Stomach (tissue), 9 donors: Measurements from ENCODE around the gene PCNP. TPM values are rescaled to one million over a fixed set of nuclear protein-coding genes. Genes with fewer than 3 reads are reported as not detected.
"Not testable (repeated sequence)": the region's sequence is repeated elsewhere in the genome, so short reads cannot be mapped to it uniquely, and the experiment has no call there.

ENCODE experiments used
- DNase-seq, 2 donors: peaks; one replicate each; pipeline versions ENCODE4 v3.0.0 to v3.0.0-alpha.2; 2013 to 2019
- H3K27ac ChIP-seq, 5 donors: fragments of 200-600 bp in 4 of 5; sonication (generic) in 4 of 5; one replicate each; pipeline ENCODE4 v1.5.1; 2013 to 2019; ENCODE audit warnings: mild to moderate bottlenecking in 1 of 5, moderate library complexity in 1 of 5
- H3K27me3 ChIP-seq, 3 donors: fragments of 200-600 bp; sonication (generic); one replicate each; pipeline ENCODE4 v1.5.1; 2017 to 2019; ENCODE audit warnings: mixed run types in 1 of 3
- H3K36me3 ChIP-seq, 4 donors: fragments of 200-600 bp; sonication (generic); 1 replicate in 3 of 4; 2 replicates in 1 of 4; pipeline ENCODE4 v1.5.1; 2016 to 2019
- H3K4me1 ChIP-seq, 4 donors: fragments of 200-600 bp; sonication (generic); one replicate each; pipeline ENCODE4 v1.5.1; 2016 to 2019
- H3K4me3 ChIP-seq, 4 donors: fragments of 200-600 bp; sonication (generic) in 3 of 4; one replicate each; pipeline ENCODE4 v1.5.1; 2016 to 2019; ENCODE audit warnings: mild to moderate bottlenecking in 1 of 4
- H3K9me3 ChIP-seq, 4 donors: fragments of 200-600 bp; sonication (generic); one replicate each; pipeline ENCODE4 v1.5.1; 2016 to 2019
- CTCF ChIP-seq, 7 experiments: fragments of 450-650 bp in 4 of 7; fragments of 200-600 bp in 3 of 7; sonication (generic) in 3 of 7; IDR thresholded peaks; one replicate each; pipeline ENCODE4 v1.5.1; 2016 to 2019; ENCODE audit warnings: antibody characterized with exemption in 7 of 7, control low read depth in 2 of 7, mild to moderate bottlenecking in 1 of 7
- EP300 ChIP-seq: sonication (generic); formaldehyde crosslinking; IDR thresholded peaks from one replicate; pipeline ENCODE4 v1.6.1; 2017; ENCODE audit warnings: antibody characterized with exemption
- POLR2A ChIP-seq, 4 donors: fragments of 450-650 bp; IDR thresholded peaks; one replicate each; pipeline ENCODE4 v1.6.1; 2016; ENCODE audit warnings: antibody characterized with exemption in 4 of 4, control low read depth in 2 of 4, mild to moderate bottlenecking in 1 of 4, moderate library complexity in 1 of 4
- POLR2AphosphoS5 ChIP-seq, 3 donors: sonication (generic); formaldehyde crosslinking; IDR thresholded peaks; one replicate each; pipeline ENCODE4 v1.6.1; 2016; ENCODE audit warnings: antibody characterized with exemption in 3 of 3
- WGBS, 5 donors: extraction: QIAGEN DNeasy Blood & Tissue Kit in 3 of 5; methylation state at CpG; one replicate each; pipeline versions ENCODE4 v1.1.5 to v1.1.7; 2013 to 2018; 5-methylcytosine and 5-hydroxymethylcytosine counted together
- intact Hi-C: fragments of 100-400 bp; cut with DNase I; formaldehyde crosslinking; loops from one replicate; pipeline ENCODE4 v1.15.1; 2023; ENCODE audit warnings: low total_unique reads
- polyA plus RNA-seq, 3 donors: library from polyadenylated mRNA; stranded (reverse); fragments of 200-250 nt; gene quantifications; one replicate each; pipeline ENCODE4 v1.2.3, GENCODE V29; 2013
- total RNA-seq, 5 donors: library from RNA; depleted of rRNA; stranded (reverse); fragments of >200 nt; gene quantifications; one replicate each; pipeline versions ENCODE4 v1.1.0 to v1.2.3, GENCODE V29; 2014 to 2016
- donor health status: healthy with polysubstance abuse.
- donor health status: Bipolar disorder and iron deficiency.
- donor health status: healthy.

PCNP gene
- total and polyA plus RNA-seq, 8 donors: 21.7 to 163 (median 87.4) TPM

- Histone ChIP-seq H3K4me1 (no peaks in the 10 kb centered on the region), H3K9me3 (no peaks in the 10 kb centered on the region), H3K36me3 (no peaks in the 10 kb centered on the region), H3K27me3 (no peaks in the 10 kb centered on the region), H3K4me3 (no peak overlapping the region), H3K27ac (no peak overlapping the region)
- WGBS, 5 donors: 58 to 97% (median 80%) methylated on average over 1 of the region's 1 CpG
- intact Hi-C loops: no loop called here
- TF ChIP-seq POLR2AphosphoS5 (IDR thresholded peaks at IDR 0.05): no peak
- DNase-seq: no peak
These were observed 29.7 kb upstream of the PCNP start for GRCh38 chr3:101544161-101544850.

DNA sequence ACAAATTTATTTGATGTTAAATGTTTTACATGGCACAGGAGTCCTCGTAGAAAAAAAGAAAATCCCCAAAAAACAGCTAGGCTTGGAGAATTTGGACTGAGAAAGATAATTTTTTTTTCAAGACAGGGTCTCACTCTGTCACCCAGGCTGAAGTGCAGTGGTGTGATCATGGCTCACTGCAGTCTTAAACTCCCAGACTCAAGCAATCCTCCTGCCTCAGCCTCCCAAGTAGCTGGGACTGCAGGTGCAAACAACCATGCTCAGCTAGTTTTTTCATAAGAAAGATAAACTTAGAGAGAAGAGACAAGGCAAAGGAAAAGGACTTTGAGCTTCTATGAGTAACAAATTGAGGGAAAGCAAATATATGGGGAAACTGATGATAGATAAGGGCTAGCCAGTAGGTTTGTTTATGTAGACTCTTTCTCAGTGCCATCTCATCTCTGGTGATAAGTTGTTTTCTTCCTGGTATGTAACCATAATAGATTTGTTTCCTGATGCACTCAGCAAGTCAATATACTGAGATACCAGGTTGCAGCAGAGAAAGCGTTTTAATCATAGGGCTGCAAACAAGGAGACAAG lies 25.4 kb upstream of the PCNP start:
- DNase-seq: no peak
- H3K9me3 ChIP-seq: no peaks in the 10 kb centered on the region
- WGBS, 5 donors: 60 to 79% (median 68%) methylated on average over 2 of the region's 2 CpGs
- no peak overlapping the region for H3K27ac ChIP-seq
- H3K27me3 ChIP-seq: no peaks in the 10 kb centered on the region
- H3K4me3 ChIP-seq: no peak overlapping the region
- no peaks in the 10 kb centered on the region for H3K4me1 ChIP-seq
- intact Hi-C loops: no loop called here
- no peaks in the 10 kb centered on the region for H3K36me3 ChIP-seq
- no peak for TF ChIP-seq EP300
- TF ChIP-seq POLR2A (IDR thresholded peaks at IDR 0.05): no peak
- TF ChIP-seq CTCF (IDR thresholded peaks at IDR 0.05): no peak
- no peak for TF ChIP-seq POLR2AphosphoS5 (IDR thresholded peaks at IDR 0.05)

DNA sequence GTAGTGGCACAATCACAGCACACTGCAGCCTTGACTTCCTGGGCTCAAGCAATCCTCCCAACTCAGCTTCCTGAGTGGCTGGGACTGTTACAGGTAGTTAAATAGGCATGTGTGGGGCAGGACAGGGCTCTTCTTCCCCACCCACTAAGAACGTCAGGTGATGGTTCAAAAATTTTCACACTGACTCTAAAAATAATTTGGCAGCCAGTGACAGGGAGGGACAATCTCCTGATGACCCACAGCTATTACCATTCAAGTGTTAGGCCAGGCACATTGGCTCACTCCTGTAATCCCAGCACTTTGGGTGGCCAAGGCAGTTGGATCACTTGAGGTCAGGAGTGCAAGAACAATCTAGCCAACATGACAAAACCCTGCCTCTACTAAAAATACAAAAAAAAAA lies 24.5 kb upstream of the PCNP start:
- Histone ChIP-seq H3K27me3 (no peaks in the 10 kb centered on the region), H3K36me3 (no peaks in the 10 kb centered on the region), H3K27ac (no peak overlapping the region), H3K9me3 (no peaks in the 10 kb centered on the region), H3K4me1 (no peaks in the 10 kb centered on the region), H3K4me3 (no peak overlapping the region)
- 38 to 77% (median 74%) methylated on average over 1 of the region's 1 CpG for WGBS, 5 donors
- TF ChIP-seq EP300 (no peak), CTCF (IDR thresholded peaks at IDR 0.05) (no peak), POLR2A (IDR thresholded peaks at IDR 0.05) (no peak), POLR2AphosphoS5 (IDR thresholded peaks at IDR 0.05) (no peak)
- DNase-seq: no peak
- intact Hi-C loops: no loop called here

DNA sequence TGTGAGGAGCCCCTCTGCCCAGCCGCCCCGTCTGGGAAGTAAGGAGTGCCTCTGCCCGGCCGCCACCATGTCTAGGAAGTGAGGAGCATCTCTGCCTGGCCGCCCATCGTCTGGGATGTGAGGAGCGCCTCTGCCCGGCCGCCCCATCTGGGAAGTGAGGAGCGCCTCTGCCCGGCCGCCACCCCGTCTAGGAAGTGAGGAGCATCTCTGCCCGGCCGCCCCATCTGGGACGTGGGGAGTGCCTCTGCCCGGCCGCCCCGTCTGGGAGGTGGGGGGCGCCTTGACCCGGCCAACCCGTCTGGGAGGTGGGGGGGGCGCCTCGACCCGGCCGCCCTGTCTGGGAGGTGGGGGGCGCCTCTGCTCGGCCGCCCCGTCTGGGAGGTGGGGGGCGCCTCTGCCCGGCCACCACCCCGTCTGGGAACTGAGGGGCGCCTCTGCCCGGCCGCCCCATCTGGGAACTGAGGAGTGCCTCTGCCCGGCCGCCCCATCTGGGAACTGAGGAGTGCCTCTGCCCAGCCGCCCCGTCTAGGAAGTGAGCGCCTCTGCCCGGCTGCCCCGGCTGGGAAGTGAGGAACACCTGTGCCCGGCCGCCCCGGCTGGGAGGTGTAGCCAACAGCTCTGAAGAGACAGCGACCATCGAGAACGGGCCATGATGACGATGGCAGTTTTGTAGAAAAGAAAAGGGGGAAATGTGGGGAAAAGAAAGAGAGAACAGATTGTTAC lies 22.5 kb upstream of the PCNP start:
- intact Hi-C loops, H3K4me1 ChIP-seq, H3K27ac ChIP-seq, H3K9me3 ChIP-seq, DNase-seq, H3K4me3 ChIP-seq, H3K36me3 ChIP-seq: not testable (repeated sequence)
- H3K27me3 ChIP-seq: peaks cover 0 to 10% (median 0%) of the 10 kb centered on the region in 3 donors
- 89 to 97% (median 94%) methylated on average over 26 to 50 of the region's 50 CpGs for WGBS, 5 donors

GRCh38 chr3:101553381-101553780 lies 20.6 kb upstream of the PCNP start:
- H3K4me3 ChIP-seq, DNase-seq, intact Hi-C loops, H3K36me3 ChIP-seq, H3K4me1 ChIP-seq, H3K9me3 ChIP-seq, H3K27ac ChIP-seq: not testable (repeated sequence)
- WGBS, 5 donors: 79 to 86% (median 82%) methylated on average over 5 of the region's 5 CpGs
- H3K27me3 ChIP-seq: peaks cover 0 to 28% (median 0%) of the 10 kb centered on the region in 3 donors
